Mucosa of descending colon (tissue), 3 donors: ENCODE data around the gene SERPINB4. TPM values are rescaled to one million over a fixed set of nuclear protein-coding genes. Genes with fewer than 3 reads are reported as not detected.

Experiments used
- ATAC-seq: fragments of 200-7000 bp; cut with Tn5 transposase; one replicate; pipeline ENCODE4 v1.9.1; 2020; ENCODE audit warnings: mild to moderate bottlenecking, moderate library complexity
- DNase-seq, 3 donors: peaks; one replicate each; pipeline ENCODE4 v3.0.0-alpha.2; 2020
- H3K36me3 ChIP-seq: fragments of 200-600 bp; one replicate; pipeline ENCODE4 v1.8.0; 2021; ENCODE audit warnings: low read depth, mild to moderate bottlenecking
- H3K4me1 ChIP-seq: fragments of 200-600 bp; one replicate; pipeline ENCODE4 v1.8.0; 2021; ENCODE audit warnings: low read depth, mild to moderate bottlenecking
- H3K4me3 ChIP-seq: fragments of 200-600 bp; one replicate; pipeline ENCODE4 v1.8.0; 2021; ENCODE audit warnings: mild to moderate bottlenecking
- H3K9me3 ChIP-seq: fragments of 200-600 bp; one replicate; pipeline ENCODE4 v1.8.0; 2021; ENCODE audit warnings: mild to moderate bottlenecking
- CTCF ChIP-seq: fragments of 200-600 bp; IDR thresholded peaks from one replicate; pipeline ENCODE4 v1.8.0; 2022; ENCODE audit warnings: antibody characterized with exemption, mild to moderate bottlenecking
- intact Hi-C, 2 donors: fragments of 100-400 bp; cut with DNase I in 1 of 2; cut with micrococcal nuclease in 1 of 2; formaldehyde crosslinking; loops; one replicate each; pipeline versions ENCODE4 v1.11.0 to v1.11.1; 2022; cut with DNase I, micrococcal nuclease
- total RNA-seq, 3 donors: library from RNA; stranded (reverse); fragmentation: NEBNext Ultra II Directional in 2 of 3; extraction: Animal tissue kit (Norgen Biotek cat#: 25700) in 2 of 3; gene quantifications; one replicate each; pipeline versions ENCODE4 v1.2.1 to v1.2.4, GENCODE V29; 2021 to 2023
- donor health status: DM: no; HTN: no; CAD: no; lungs with moderate emphysema.
- donor health status: DM: no; HTN: no; CAD: no.
- donor health status: DM: no; HTN: yes; CAD: no.

SERPINB4 gene
- total RNA-seq, 3 donors from 2014 or later = not detected

DNA sequence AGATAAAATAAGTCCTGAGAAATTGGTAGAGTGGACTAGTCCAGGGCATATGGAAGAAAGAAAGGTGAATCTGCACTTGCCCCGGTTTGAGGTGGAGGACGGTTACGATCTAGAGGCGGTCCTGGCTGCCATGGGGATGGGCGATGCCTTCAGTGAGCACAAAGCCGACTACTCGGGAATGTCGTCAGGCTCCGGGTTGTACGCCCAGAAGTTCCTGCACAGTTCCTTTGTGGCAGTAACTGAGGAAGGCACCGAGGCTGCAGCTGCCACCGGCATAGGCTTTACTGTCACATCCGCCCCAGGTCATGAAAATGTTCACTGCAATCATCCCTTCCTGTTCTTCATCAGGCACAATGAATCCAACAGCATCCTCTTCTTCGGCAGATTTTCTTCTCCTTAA is 47.1 kb downstream of the SERPINB4 start:
- ATAC-seq (no peak), DNase-seq (no peak)
- intact Hi-C loops = no loop called here
- no peaks in the 10 kb centered on the region for H3K4me1 ChIP-seq
- H3K9me3 ChIP-seq = no peaks in the 10 kb centered on the region
- TF ChIP-seq CTCF = no peak
- H3K36me3 ChIP-seq = no peaks in the 10 kb centered on the region
- H3K4me3 ChIP-seq = no peak overlapping the region

GRCh38 chr18:63592471-63592870 is 51.6 kb downstream of the SERPINB4 start:
- no peak for ATAC-seq

GRCh38 chr18:63591725-63592124 is 52.3 kb downstream of the SERPINB4 start:
- intact Hi-C loops = no loop called here
- DNase-seq (no peak), ATAC-seq (no peak)
- no peak for TF ChIP-seq CTCF
- no peaks in the 10 kb centered on the region for H3K9me3 ChIP-seq
- H3K4me1 ChIP-seq = no peaks in the 10 kb centered on the region
- H3K4me3 ChIP-seq = no peak overlapping the region
- no peaks in the 10 kb centered on the region for H3K36me3 ChIP-seq

More at GRCh38 chr18:63592471-63592870, 51.6 kb downstream of the SERPINB4 start:
- Histone ChIP-seq H3K9me3 (no peaks in the 10 kb centered on the region), H3K4me3 (no peak overlapping the region), H3K36me3 (no peaks in the 10 kb centered on the region), H3K4me1 (no peaks in the 10 kb centered on the region)
- DNase-seq = no peak
- TF ChIP-seq CTCF = no peak
- intact Hi-C loops = no loop called here

- Histone ChIP-seq H3K9me3 (no peaks in the 10 kb centered on the region), H3K36me3 (no peaks in the 10 kb centered on the region), H3K4me3 (no peak overlapping the region), H3K4me1 (no peaks in the 10 kb centered on the region)
- ATAC-seq (no peak), DNase-seq (no peak)
- intact Hi-C loops = no loop called here
- no peak for TF ChIP-seq CTCF
These were observed 52.9 kb downstream of the SERPINB4 start for GRCh38 chr18:63590966-63591695.

DNA sequence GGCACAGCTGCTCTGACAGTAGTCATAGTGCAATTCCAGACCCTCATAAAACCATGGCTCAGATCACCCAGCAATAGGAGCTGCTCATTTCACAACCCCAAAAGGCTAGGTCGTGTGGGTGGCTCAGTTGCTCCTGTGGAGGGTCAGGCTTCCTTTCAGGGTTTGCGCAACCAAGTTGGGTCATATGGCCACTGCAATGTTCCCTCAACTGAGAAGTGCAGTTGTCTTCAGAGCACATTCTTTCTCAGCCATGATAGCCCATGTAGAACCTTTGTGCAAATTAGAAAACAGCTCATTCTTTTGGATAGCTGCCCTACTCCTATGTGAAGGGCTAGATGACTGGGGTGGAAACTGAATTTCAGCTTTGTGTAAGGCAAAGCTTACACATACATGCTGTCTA is 53.7 kb downstream of the SERPINB4 start:
- intact Hi-C loops = no loop called here
- Histone ChIP-seq H3K9me3 (no peaks in the 10 kb centered on the region), H3K4me3 (no peak overlapping the region), H3K4me1 (no peaks in the 10 kb centered on the region), H3K36me3 (no peaks in the 10 kb centered on the region)
- no peak for TF ChIP-seq CTCF
- ATAC-seq (no peak), DNase-seq (no peak)
